Stimulated activated CD8-positive, alpha-beta memory T cell treated with anti-CD3 and anti-CD28 coated beads, Interleukin-12 subunit alpha, Interleukin-12 subunit beta, amount 100 ng/mL, for 24 hours (primary cell): ENCODE data around the gene SLC44A4.
"Not testable (repeated sequence)": the region's sequence is repeated elsewhere in the genome, so short reads cannot be mapped to it uniquely, and the experiment has no call there.

Experiments
- DNase-seq: peaks from one replicate; pipeline ENCODE4 v3.0.0-alpha.2; 2020; ENCODE audit errors: extremely low read depth

The SLC44A4 gene

GRCh38 chr6:31878726-31879125, at the start of gene SLC44A4:
Gene SLC44A4 (minus strand): TSS chr6:31878997. CDS start chr6:31878980, 17 bp downstream.
- no peak for DNase-seq

- no peak for DNase-seq
Observed at GRCh38 chr6:31928672-31928939, 49.8 kb upstream of the SLC44A4 start.

- no peak for DNase-seq
Observed at GRCh38 chr6:31927863-31928671, 49.3 kb upstream of the SLC44A4 start.

GRCh38 chr6:31927242-31927862, 48.6 kb upstream of the SLC44A4 start, which contains the start of gene C2:
Gene C2 (plus strand): TSS chr6:31927717. CDS start chr6:31927753, 36 bp downstream.
- no peak for DNase-seq

GRCh38 chr6:31922942-31923341, 44.1 kb upstream of the SLC44A4 start:
- no peak for DNase-seq

GRCh38 chr6:31920811-31921210, 42.0 kb upstream of the SLC44A4 start:
- no peak for DNase-seq

GRCh38 chr6:31919624-31920303, 41.0 kb upstream of the SLC44A4 start:
- no peak for DNase-seq

GRCh38 chr6:31918069-31918720, 39.4 kb upstream of the SLC44A4 start:
- DNase-seq: no peak

GRCh38 chr6:31915756-31916155, 37.0 kb upstream of the SLC44A4 start:
- no peak for DNase-seq

- DNase-seq: no peak
Observed at GRCh38 chr6:31915351-31915750, 36.6 kb upstream of the SLC44A4 start.

GRCh38 chr6:31911826-31912585, 33.2 kb upstream of the SLC44A4 start:
- DNase-seq: no peak

- DNase-seq: not testable (repeated sequence)
Observed at GRCh38 chr6:31909298-31909697, 30.5 kb upstream of the SLC44A4 start.

GRCh38 chr6:31908791-31909190, 30.0 kb upstream of the SLC44A4 start:
- no peak for DNase-seq

- DNase-seq: not testable (repeated sequence)
Observed at GRCh38 chr6:31908255-31908654, 29.5 kb upstream of the SLC44A4 start.

GRCh38 chr6:31907158-31907813, 28.5 kb upstream of the SLC44A4 start:
- no peak for DNase-seq

- not testable (repeated sequence) for DNase-seq
Observed at GRCh38 chr6:31906727-31907126, 27.9 kb upstream of the SLC44A4 start.

- DNase-seq: no peak
Observed at GRCh38 chr6:31906122-31906521, 27.3 kb upstream of the SLC44A4 start.

GRCh38 chr6:31905041-31905440, 26.2 kb upstream of the SLC44A4 start:
- no peak for DNase-seq

GRCh38 chr6:31903957-31904356, 25.2 kb upstream of the SLC44A4 start:
- no peak for DNase-seq

- DNase-seq: peak; percentile 72
Observed at GRCh38 chr6:31901953-31902643, 23.3 kb upstream of the SLC44A4 start, which contains the start of gene ZBTB12. Gene ZBTB12 (minus strand): TSS chr6:31902086. CDS start chr6:31901305, 781 bp downstream.
